HG02970 (cell line): Measurements from ENCODE around the gene SDHAF2.

Source experiments
- ATAC-seq: cut with Tn5 transposase; IDR thresholded peaks from one replicate; pipeline ENCODE4 v1.9.1; 2021; ENCODE audit warnings: mild to moderate bottlenecking, moderate library complexity, moderate number of reproducible peaks; ENCODE audit not compliant: unreplicated experiment, low FRiP score

The SDHAF2 gene

DNA sequence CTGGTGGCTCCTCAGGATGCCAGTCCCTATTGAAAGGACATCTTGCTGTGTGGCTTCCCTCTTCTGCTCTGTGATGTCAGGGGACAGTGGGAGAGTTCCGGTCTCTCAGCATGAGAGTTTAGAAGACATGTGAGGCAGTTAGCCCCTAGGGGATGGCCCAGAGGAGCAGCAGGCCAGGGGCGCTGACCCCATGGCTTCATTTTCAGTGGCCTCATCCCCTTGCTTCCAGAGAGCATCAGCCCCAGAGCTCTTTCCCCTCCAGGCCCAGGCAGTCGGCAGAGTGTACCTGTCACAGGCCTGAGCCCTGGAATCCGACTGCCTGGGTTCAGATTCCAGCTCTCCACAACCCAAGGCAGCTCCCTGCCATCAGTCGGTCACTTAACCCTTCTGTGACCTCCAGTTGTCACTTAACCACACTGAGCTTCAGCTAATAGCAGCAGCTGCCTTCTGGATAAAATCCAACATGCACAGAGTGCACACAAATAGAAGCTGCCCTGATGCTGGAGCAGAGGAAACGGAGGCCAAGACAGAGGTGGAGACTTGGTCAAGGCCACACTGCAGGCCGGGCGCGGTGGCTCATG, 64.5 kb downstream of the SDHAF2 start:
- ATAC-seq, result no peak

DNA sequence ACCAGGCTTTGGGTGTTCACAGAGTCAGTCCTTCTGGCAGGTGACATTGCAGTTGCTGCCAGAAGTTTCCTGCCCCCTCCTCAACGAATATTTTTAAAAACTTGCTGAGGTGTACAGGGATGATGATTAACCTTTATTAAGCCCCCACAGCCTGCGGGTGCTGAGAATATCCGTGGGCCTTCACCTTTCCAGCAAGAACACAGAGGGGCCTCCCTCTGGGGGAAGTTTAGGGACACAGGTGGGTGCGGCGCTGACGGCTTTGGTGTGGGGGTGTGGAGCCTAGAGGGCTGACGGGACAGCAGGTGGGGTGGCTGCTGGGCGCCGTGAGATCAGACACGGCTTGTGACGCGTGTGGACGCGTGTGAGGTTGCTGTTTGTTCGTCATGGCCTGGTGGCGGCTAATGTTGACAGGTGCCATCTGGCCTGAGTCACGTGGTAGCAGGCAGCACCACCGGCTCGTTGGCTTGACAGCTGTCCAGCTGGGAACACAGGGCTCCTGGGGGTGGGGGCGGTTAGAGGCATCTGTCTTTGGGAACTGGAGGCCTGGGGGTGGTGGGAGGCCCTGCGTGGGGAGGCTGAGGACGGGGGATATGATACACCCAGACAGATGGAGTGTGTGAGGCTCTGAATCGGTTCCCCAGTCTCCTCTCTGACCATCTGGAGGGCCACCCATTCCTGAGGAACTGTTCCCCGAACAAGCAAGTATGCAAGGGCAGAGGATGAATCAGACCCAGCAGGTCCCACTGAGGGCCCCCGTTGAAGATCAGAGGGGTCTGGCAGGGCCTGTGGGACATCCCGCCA, 66.1 kb downstream of the SDHAF2 start:
- no peak for ATAC-seq
